ENCODE measurements around the gene BNC2.

The BNC2 gene

DNA sequence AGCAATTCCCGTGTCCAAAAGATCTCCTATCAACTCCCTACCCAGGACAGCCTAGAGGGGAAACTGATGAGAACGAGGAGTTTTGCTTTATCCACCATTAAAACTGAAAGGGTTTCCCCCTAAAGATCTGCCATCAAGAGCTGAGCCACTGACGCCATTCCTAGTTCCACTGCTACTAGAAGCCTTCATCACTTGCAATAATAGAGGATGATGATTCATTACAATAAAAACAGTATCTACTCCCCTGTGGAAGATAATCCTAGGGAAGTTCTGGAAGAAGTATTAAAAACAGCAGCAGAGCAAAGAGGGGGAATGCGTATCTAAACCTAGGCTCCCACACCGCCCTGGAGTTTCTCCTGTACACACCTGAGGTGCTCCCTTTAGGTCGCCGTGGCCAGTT lies 394.5 kb downstream of the BNC2 start:
- no peak overlapping the region for H3K4me3 ChIP-seq (replicated peaks; ENCODE audit: insufficient read depth, low read length)
- no peak overlapping the region for H3K27ac ChIP-seq (replicated peaks)
- TF ChIP-seq, protein P1, sequence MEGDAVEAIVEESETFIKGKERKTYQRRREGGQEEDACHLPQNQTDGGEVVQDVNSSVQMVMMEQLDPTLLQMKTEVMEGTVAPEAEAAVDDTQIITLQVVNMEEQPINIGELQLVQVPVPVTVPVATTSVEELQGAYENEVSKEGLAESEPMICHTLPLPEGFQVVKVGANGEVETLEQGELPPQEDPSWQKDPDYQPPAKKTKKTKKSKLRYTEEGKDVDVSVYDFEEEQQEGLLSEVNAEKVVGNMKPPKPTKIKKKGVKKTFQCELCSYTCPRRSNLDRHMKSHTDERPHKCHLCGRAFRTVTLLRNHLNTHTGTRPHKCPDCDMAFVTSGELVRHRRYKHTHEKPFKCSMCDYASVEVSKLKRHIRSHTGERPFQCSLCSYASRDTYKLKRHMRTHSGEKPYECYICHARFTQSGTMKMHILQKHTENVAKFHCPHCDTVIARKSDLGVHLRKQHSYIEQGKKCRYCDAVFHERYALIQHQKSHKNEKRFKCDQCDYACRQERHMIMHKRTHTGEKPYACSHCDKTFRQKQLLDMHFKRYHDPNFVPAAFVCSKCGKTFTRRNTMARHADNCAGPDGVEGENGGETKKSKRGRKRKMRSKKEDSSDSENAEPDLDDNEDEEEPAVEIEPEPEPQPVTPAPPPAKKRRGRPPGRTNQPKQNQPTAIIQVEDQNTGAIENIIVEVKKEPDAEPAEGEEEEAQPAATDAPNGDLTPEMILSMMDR (IDR thresholded peaks at IDR 0.05; ENCODE audit: insufficient read depth, low read length): no peak
- no peak for TF ChIP-seq GABPA (IDR thresholded peaks at IDR 0.05; ENCODE audit: low read depth)
- TF ChIP-seq, protein P2, sequence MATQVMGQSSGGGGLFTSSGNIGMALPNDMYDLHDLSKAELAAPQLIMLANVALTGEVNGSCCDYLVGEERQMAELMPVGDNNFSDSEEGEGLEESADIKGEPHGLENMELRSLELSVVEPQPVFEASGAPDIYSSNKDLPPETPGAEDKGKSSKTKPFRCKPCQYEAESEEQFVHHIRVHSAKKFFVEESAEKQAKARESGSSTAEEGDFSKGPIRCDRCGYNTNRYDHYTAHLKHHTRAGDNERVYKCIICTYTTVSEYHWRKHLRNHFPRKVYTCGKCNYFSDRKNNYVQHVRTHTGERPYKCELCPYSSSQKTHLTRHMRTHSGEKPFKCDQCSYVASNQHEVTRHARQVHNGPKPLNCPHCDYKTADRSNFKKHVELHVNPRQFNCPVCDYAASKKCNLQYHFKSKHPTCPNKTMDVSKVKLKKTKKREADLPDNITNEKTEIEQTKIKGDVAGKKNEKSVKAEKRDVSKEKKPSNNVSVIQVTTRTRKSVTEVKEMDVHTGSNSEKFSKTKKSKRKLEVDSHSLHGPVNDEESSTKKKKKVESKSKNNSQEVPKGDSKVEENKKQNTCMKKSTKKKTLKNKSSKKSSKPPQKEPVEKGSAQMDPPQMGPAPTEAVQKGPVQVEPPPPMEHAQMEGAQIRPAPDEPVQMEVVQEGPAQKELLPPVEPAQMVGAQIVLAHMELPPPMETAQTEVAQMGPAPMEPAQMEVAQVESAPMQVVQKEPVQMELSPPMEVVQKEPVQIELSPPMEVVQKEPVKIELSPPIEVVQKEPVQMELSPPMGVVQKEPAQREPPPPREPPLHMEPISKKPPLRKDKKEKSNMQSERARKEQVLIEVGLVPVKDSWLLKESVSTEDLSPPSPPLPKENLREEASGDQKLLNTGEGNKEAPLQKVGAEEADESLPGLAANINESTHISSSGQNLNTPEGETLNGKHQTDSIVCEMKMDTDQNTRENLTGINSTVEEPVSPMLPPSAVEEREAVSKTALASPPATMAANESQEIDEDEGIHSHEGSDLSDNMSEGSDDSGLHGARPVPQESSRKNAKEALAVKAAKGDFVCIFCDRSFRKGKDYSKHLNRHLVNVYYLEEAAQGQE (IDR thresholded peaks at IDR 0.05; ENCODE audit: insufficient replicate concordance, low read depth): no peak
- no peak for TF ChIP-seq POLR2AphosphoS5 (IDR thresholded peaks at IDR 0.05; ENCODE audit: low read depth)
- TF ChIP-seq SPI1 (IDR thresholded peaks at IDR 0.05; ENCODE audit: borderline replicate concordance, low read depth): no peak
- H3K27me3 ChIP-seq (ENCODE audit: insufficient read depth, poor library complexity, severe bottlenecking): no peaks in the 10 kb centered on the region
- no peak for DNase-seq (ENCODE audit: low read depth in 1 of 2, low spot score in 1 of 2)

DNA sequence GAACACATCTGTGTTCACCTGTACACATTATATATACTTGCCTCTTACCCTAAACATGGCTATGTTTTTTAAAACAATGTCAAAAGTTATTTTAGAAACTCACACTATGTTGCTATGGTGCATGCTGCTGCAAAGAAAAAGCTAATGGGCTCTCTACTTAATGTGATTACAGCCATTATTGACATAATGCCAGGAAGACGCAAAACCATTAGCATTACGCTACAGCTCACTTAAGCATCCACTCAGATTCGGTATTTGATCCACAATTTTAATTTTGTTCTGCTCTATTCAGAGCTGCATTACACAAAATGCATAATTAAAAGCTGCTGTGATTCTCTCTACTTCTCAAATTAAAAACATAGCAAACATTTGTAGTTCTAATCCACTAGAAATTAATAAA lies 395.2 kb downstream of the BNC2 start:
- Histone ChIP-seq H3K27me3 (ENCODE audit: insufficient read depth, poor library complexity, severe bottlenecking) (no peaks in the 10 kb centered on the region), H3K4me3 (replicated peaks; ENCODE audit: insufficient read depth, low read length) (no peak overlapping the region), H3K27ac (replicated peaks) (no peak overlapping the region)
- TF ChIP-seq GABPA (IDR thresholded peaks at IDR 0.05; ENCODE audit: low read depth): no peak
- TF ChIP-seq POLR2AphosphoS5 (IDR thresholded peaks at IDR 0.05; ENCODE audit: low read depth): no peak
- TF ChIP-seq, protein P2 (IDR thresholded peaks at IDR 0.05; ENCODE audit: insufficient replicate concordance, low read depth): no peak
- TF ChIP-seq, protein P1 (IDR thresholded peaks at IDR 0.05; ENCODE audit: insufficient read depth, low read length): no peak
- TF ChIP-seq SPI1 (IDR thresholded peaks at IDR 0.05; ENCODE audit: borderline replicate concordance, low read depth): no peak
- no peak for DNase-seq (ENCODE audit: low read depth in 1 of 2, low spot score in 1 of 2)

DNA sequence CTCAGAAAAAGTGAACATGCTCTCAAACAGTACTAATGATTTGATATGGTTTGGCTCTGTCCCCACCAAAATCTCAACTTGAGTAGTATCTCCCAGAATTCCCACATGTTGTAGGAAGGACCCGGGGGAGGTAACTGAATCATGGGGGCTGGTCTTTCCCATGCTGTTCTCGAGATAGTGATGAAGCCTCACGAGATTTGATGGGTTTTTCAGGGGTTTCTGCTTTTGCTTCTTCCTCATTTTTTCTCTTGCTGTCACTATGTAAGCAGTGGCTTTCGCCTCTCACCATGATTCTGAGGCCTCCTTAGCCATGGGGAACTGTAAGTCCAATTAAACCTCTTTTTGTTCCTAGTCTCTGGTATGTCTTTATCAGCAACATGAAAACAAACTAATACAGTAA lies 401.3 kb downstream of the BNC2 start:
- no peak for DNase-seq (ENCODE audit: low read depth in 1 of 2, low spot score in 1 of 2)
- Histone ChIP-seq H3K4me3 (replicated peaks; ENCODE audit: insufficient read depth, low read length) (no peak overlapping the region), H3K27ac (replicated peaks) (no peak overlapping the region), H3K27me3 (ENCODE audit: insufficient read depth, poor library complexity, severe bottlenecking) (no peaks in the 10 kb centered on the region)
- TF ChIP-seq GABPA (IDR thresholded peaks at IDR 0.05; ENCODE audit: low read depth) (no peak), SPI1 (IDR thresholded peaks at IDR 0.05; ENCODE audit: borderline replicate concordance, low read depth) (no peak), POLR2AphosphoS5 (IDR thresholded peaks at IDR 0.05; ENCODE audit: low read depth) (no peak)
- TF ChIP-seq, protein P2 (IDR thresholded peaks at IDR 0.05; ENCODE audit: insufficient replicate concordance, low read depth): no peak
- TF ChIP-seq, protein P1 (IDR thresholded peaks at IDR 0.05; ENCODE audit: insufficient read depth, low read length): no peak
